A549 (cell line): ENCODE results near the gene KBTBD13. TPM values are rescaled to one million over a fixed set of nuclear protein-coding genes. Genes with fewer than 3 reads are reported as not detected.

Source experiments
- ATAC-seq, 2 experiments: fragments of 200-7000 bp in 1 of 2; fragments of >200 bp in 1 of 2; cut with Nextera tagmentation in 1 of 2; cut with Tn5 transposase in 1 of 2; 3 replicates each; pipeline versions ENCODE4 v1.8.0 to v1.9.1; 2018 to 2020; ENCODE audit warnings: mild to moderate bottlenecking in 1 of 2, moderate library complexity in 1 of 2
- CTCF ChIA-PET: fragments of 300-600 bp; sonication (Branson Sonifier 250); formaldehyde crosslinking; extraction: SDS; loops from one replicate; lab custom pipeline; 2021; ENCODE audit warnings: antibody characterized with exemption, inconsistent platforms; lab: Yijun Ruan, JAX
- POLR2A ChIA-PET: fragments of 350-600 bp; formaldehyde crosslinking; extraction: SDS; loops from one replicate; lab custom pipeline; 2021; ENCODE audit warnings: antibody characterized with exemption, inconsistent platforms; lab: Yijun Ruan, JAX
- DNase-seq, 2 experiments: peaks; one replicate each; pipeline versions ENCODE4 v3.0.0 to v3.0.0-alpha.2; 2011 to 2016; ENCODE audit warnings: low read depth in 1 of 2, low spot score in 1 of 2
- FAIRE-seq: peaks from 2 replicates; lab custom pipeline; 2011; peaks lifted over from hg19 to GRCh38; lab: Jason Lieb, UNC
- H3K27ac ChIP-seq, 2 experiments: fragments of >200 bp; sonication (Bioruptor Twin); formaldehyde crosslinking; 3 replicates each; pipeline ENCODE4 v1.5.1; 2016 to 2017
- H3K4me1 ChIP-seq: fragments of >200 bp; sonication (Bioruptor Twin); formaldehyde crosslinking; 3 replicates; pipeline ENCODE4 v1.6.1; 2016
- H3K4me2 ChIP-seq: fragments of >200 bp; sonication (Bioruptor Twin); formaldehyde crosslinking; 3 replicates; pipeline ENCODE4 v1.6.1; 2016
- H3K4me3 ChIP-seq: fragments of >200 bp; sonication (Bioruptor Twin); formaldehyde crosslinking; 3 replicates; pipeline ENCODE4 v1.5.1; 2016
- H3K9me3 ChIP-seq: fragments of >200 bp; sonication (Bioruptor Twin); formaldehyde crosslinking; 3 replicates; pipeline ENCODE4 v1.6.1; 2016
- BCL3 ChIP-seq: fragments of >200 bp; sonication (Bioruptor Twin); formaldehyde crosslinking; IDR thresholded peaks from 3 replicates; pipeline ENCODE4 v1.6.1; 2016
- BHLHE40 ChIP-seq: IDR thresholded peaks from 2 replicates; pipeline ENCODE4 v1.6.1; 2012; ENCODE audit warnings: low read depth, low read length, inconsistent platforms
- CHD2 ChIP-seq: fragments of 150-350 bp; IDR thresholded peaks from 2 replicates; pipeline ENCODE4 v1.6.1; 2014; ENCODE audit warnings: low read length; ENCODE audit not compliant: partially characterized antibody
- EHF ChIP-seq: fragments of 250-450 bp; sonication (Bioruptor Pico); IDR thresholded peaks from 2 replicates; pipeline ENCODE4 v1.5.0; 2020; ENCODE audit warnings: mild to moderate bottlenecking
- ELK1 ChIP-seq: fragments of 150-350 bp; IDR thresholded peaks from 2 replicates; pipeline ENCODE4 v1.6.1; 2014; ENCODE audit warnings: low read depth, mild to moderate bottlenecking, low read length
- EP300 ChIP-seq, 2 experiments: fragments of >200 bp; sonication (Bioruptor Twin); formaldehyde crosslinking; IDR thresholded peaks; 2 replicates in 1 of 2; 3 replicates in 1 of 2; pipeline ENCODE4 v1.6.1; 2016 to 2017
- FOXS1 ChIP-seq: fragments of 250-450 bp; sonication (Bioruptor Pico); IDR thresholded peaks from 2 replicates; pipeline ENCODE4 v1.5.0; 2020; ENCODE audit warnings: mild to moderate bottlenecking, moderate library complexity
- HMGXB4 ChIP-seq: fragments of 250-450 bp; sonication (Bioruptor Pico); IDR thresholded peaks from 2 replicates; pipeline ENCODE4 v1.5.0; 2021; ENCODE audit warnings: mild to moderate bottlenecking, moderate library complexity, borderline replicate concordance
- HOXA7 ChIP-seq: fragments of 250-450 bp; sonication (Bioruptor Pico); IDR thresholded peaks from 2 replicates; pipeline ENCODE4 v1.5.0; 2020; ENCODE audit warnings: mild to moderate bottlenecking, moderate library complexity
- HOXB13 ChIP-seq: fragments of 250-450 bp; sonication (Bioruptor Pico); IDR thresholded peaks from 2 replicates; pipeline ENCODE4 v1.5.0; 2020; ENCODE audit warnings: low read depth, mild to moderate bottlenecking, moderate library complexity
- JUNB ChIP-seq: fragments of >200 bp; sonication (Bioruptor Twin); formaldehyde crosslinking; IDR thresholded peaks from 2 replicates; pipeline ENCODE4 v1.6.1; 2016
- MAFK ChIP-seq: fragments of 450-650 bp; IDR thresholded peaks from 2 replicates; pipeline ENCODE4 v1.6.1; 2014; ENCODE audit not compliant: partially characterized antibody
- MYC ChIP-seq: IDR thresholded peaks from 2 replicates; pipeline ENCODE4 v1.6.1; 2012; ENCODE audit warnings: mild to moderate bottlenecking, inconsistent platforms, low read length, improper control_type of control experiment, borderline replicate concordance
- NPAS2 ChIP-seq: fragments of 250-450 bp; sonication (Bioruptor Pico); IDR thresholded peaks from 2 replicates; pipeline ENCODE4 v1.8.0; 2022; ENCODE audit warnings: mild to moderate bottlenecking, moderate library complexity, borderline replicate concordance
- PBX3 ChIP-seq: IDR thresholded peaks from 2 replicates; pipeline ENCODE4 v1.6.1; 2012
- PHF8 ChIP-seq: fragments of 200-600 bp; sonication (generic); IDR thresholded peaks from 2 replicates; pipeline ENCODE4 v1.6.1; 2016; ENCODE audit warnings: low read depth, mild to moderate bottlenecking, antibody characterized with exemption, moderate library complexity, borderline replicate concordance
- POLR2AphosphoS2 ChIP-seq: conservative IDR thresholded peaks from 2 replicates; pipeline ENCODE4 v1.6.1; 2012; ENCODE audit warnings: low read length, improper control_type of control experiment, inconsistent platforms
- RAD21 ChIP-seq, 2 experiments: fragments of >200 bp in 1 of 2; sonication (Bioruptor Twin) in 1 of 2; formaldehyde crosslinking in 1 of 2; IDR thresholded peaks in 1 of 2; conservative IDR thresholded peaks in 1 of 2; 2 replicates in 1 of 2; 3 replicates in 1 of 2; pipeline ENCODE4 v1.6.1; 2012 to 2018; ENCODE audit warnings: inconsistent platforms in 1 of 2
- RCOR1 ChIP-seq: fragments of 150-350 bp; IDR thresholded peaks from 2 replicates; pipeline ENCODE4 v1.6.1; 2014; ENCODE audit warnings: antibody characterized with exemption, low read length, low read depth
- RFX5 ChIP-seq: fragments of 450-650 bp; IDR thresholded peaks from 2 replicates; pipeline ENCODE4 v1.7.1; 2014; ENCODE audit warnings: antibody characterized with exemption, mild to moderate bottlenecking, moderate library complexity
- SREBF2 ChIP-seq: fragments of 450-650 bp; IDR thresholded peaks from 2 replicates; pipeline ENCODE4 v1.6.1; 2014; ENCODE audit warnings: mild to moderate bottlenecking, moderate library complexity
- TP53 ChIP-seq: fragments of 250-450 bp; sonication (Bioruptor Pico); IDR thresholded peaks from 2 replicates; pipeline ENCODE4 v1.5.0; 2021; ENCODE audit warnings: mild to moderate bottlenecking, moderate library complexity
- ZNF302 ChIP-seq: fragments of 250-450 bp; sonication (Bioruptor Pico); IDR thresholded peaks from 2 replicates; pipeline ENCODE4 v1.9.0; 2021; ENCODE audit warnings: inconsistent platforms, mild to moderate bottlenecking, moderate library complexity
- WGBS: methylation state at CpG from one replicate; pipeline ENCODE4 v1.1.6; 2017; ENCODE audit errors: missing lambda C conversion rate; 5-methylcytosine and 5-hydroxymethylcytosine counted together
- polyA plus RNA-seq, 4 experiments: library from polyadenylated mRNA; depleted of rRNA in 3 of 4; stranded (reverse); fragments of >200 nt; fragmentation: RNase III in 1 of 4; extraction: RNeasy Plus Mini Kit Qiagen cat#74134 plus additional on column Dnase treatment in 1 of 4; gene quantifications; 2 replicates in 3 of 4; 3 replicates in 1 of 4; pipeline ENCODE4 v1.2.3, GENCODE V29; 2011 to 2017

Gene KBTBD13
- polyA plus RNA-seq, 2 of the 4 experiments (the other 2 are of a cell fraction) = not detected

- POLR2A ChIA-PET = no interaction called here
- TF ChIP-seq RFX5 (no peak), JUNB (no peak), PHF8 (no peak), MYC (no peak), EHF (no peak), NPAS2 (CRISPR knock-in tag) (no peak), MAFK (no peak), BHLHE40 (no peak)
- ATAC-seq (no peak), FAIRE-seq (no peak), DNase-seq (no peak)
- CTCF ChIA-PET = interaction anchor here (0.6 to 32.9 kb wide), 7 partner anchors 11 to 274 kb away, joined by 3 to 1280 read pairs (median 5); partner anchors contain the start of genes KBTBD13, RASL12 and SLC51B
- no peak overlapping the region for H3K4me2 ChIP-seq
- no peak overlapping the region for H3K27ac ChIP-seq
- no peaks in the 10 kb centered on the region for H3K4me1 ChIP-seq
- 83% methylated on average over 5 of the region's 5 CpGs for WGBS
- no peaks in the 10 kb centered on the region for H3K9me3 ChIP-seq
- no peak overlapping the region for H3K4me3 ChIP-seq
These were observed 12.8 kb downstream of the KBTBD13 start for GRCh38 chr15:65089206-65089824.

GRCh38 chr15:65091946-65092770, 15.6 kb downstream of the KBTBD13 start:
- no peaks in the 10 kb centered on the region for H3K4me1 ChIP-seq
- no peak for FAIRE-seq
- H3K4me3 ChIP-seq = no peak overlapping the region
- WGBS = 88% methylated on average over 12 of the region's 12 CpGs
- no peaks in the 10 kb centered on the region for H3K9me3 ChIP-seq
- DNase-seq = no peak
- ChIA-PET POLR2A (no interaction called here), CTCF (interaction anchor here (1.0 to 5.9 kb wide), 9 partner anchors 10 to 58 kb away, joined by 3 to 29 read pairs (median 4); partner anchors contain the start of gene KBTBD13)
- TF ChIP-seq TP53 (no peak), CHD2 (no peak), HOXA7 (CRISPR knock-in tag) (no peak), PBX3 (no peak), EP300 (IDR thresholded peaks at IDR 0.05) (no peak), FOXS1 (CRISPR knock-in tag) (no peak), SREBF2 (no peak), PHF8 (no peak)
- H3K4me2 ChIP-seq = no peak overlapping the region
- no peak overlapping the region for H3K27ac ChIP-seq
- ATAC-seq = no peak

GRCh38 chr15:65092911-65093792, 16.6 kb downstream of the KBTBD13 start:
- no peaks in the 10 kb centered on the region for H3K4me1 ChIP-seq
- H3K9me3 ChIP-seq = no peaks in the 10 kb centered on the region
- FAIRE-seq (no peak), DNase-seq (no peak)
- H3K4me2 ChIP-seq = no peak overlapping the region
- WGBS = 89% methylated on average over 17 of the region's 17 CpGs
- TF ChIP-seq HOXB13 (CRISPR knock-in tag) (no peak), PHF8 (no peak), ZNF302 (CRISPR knock-in tag) (no peak), RAD21 (conservative IDR thresholded peaks at IDR 0.05 in 1 of 2, IDR thresholded peaks at IDR 0.05 in 1 of 2) (no peak), POLR2AphosphoS2 (no peak), MAFK (no peak), ELK1 (no peak), RCOR1 (no peak), HMGXB4 (no peak), TP53 (no peak), MYC (no peak), BCL3 (no peak), SREBF2 (no peak)
- TF ChIP-seq, all 56 proteins: peak for 0
- no peak overlapping the region for H3K27ac ChIP-seq
- no peak overlapping the region for H3K4me3 ChIP-seq
- POLR2A ChIA-PET = no interaction called here
- CTCF ChIA-PET = interaction anchor here (1.0 to 5.9 kb wide), 10 partner anchors 9 to 59 kb away, joined by 3 to 29 read pairs (median 4); partner anchors contain the start of gene KBTBD13
- no peak for ATAC-seq
